8988T (cell line): ENCODE results near the gene GALNT12.

Source experiments
- DNase-seq: peaks from one replicate; pipeline ENCODE4 v3.0.0; 2011

GALNT12 gene

GRCh38 chr9:98807070-98807813 lies at the start of gene GALNT12:
GALNT12 (plus strand) TSS chr9:98807670; CDS start chr9:98807699, 29 bp downstream.
- DNase-seq = peak; percentile 67

GRCh38 chr9:98760231-98760630 lies 47.2 kb upstream of the GALNT12 start:
- DNase-seq = no peak

GRCh38 chr9:98763986-98764745 lies 43.3 kb upstream of the GALNT12 start:
- no peak for DNase-seq

- no peak for DNase-seq
Measured at GRCh38 chr9:98765256-98765655, 42.2 kb upstream of the GALNT12 start.

GRCh38 chr9:98766586-98766985 lies 40.9 kb upstream of the GALNT12 start:
- DNase-seq = no peak

- DNase-seq = no peak
Measured at GRCh38 chr9:98767196-98767595, 40.3 kb upstream of the GALNT12 start.

- DNase-seq = no peak
Measured at GRCh38 chr9:98767915-98768314, 39.6 kb upstream of the GALNT12 start.

GRCh38 chr9:98768344-98768743 lies 39.1 kb upstream of the GALNT12 start:
- DNase-seq = no peak

GRCh38 chr9:98770717-98771116 lies 36.8 kb upstream of the GALNT12 start:
- DNase-seq = no peak

GRCh38 chr9:98771209-98771874 lies 36.1 kb upstream of the GALNT12 start:
- DNase-seq = no peak

GRCh38 chr9:98772364-98773155 lies 34.9 kb upstream of the GALNT12 start:
- DNase-seq = no peak

GRCh38 chr9:98773721-98774120 lies 33.7 kb upstream of the GALNT12 start:
- DNase-seq = no peak

GRCh38 chr9:98774746-98775145 lies 32.7 kb upstream of the GALNT12 start:
- no peak for DNase-seq

GRCh38 chr9:98775831-98776441 lies 31.5 kb upstream of the GALNT12 start:
- DNase-seq = peak; percentile 57

- DNase-seq = no peak
Measured at GRCh38 chr9:98777618-98778017, 29.9 kb upstream of the GALNT12 start.

- no peak for DNase-seq
Measured at GRCh38 chr9:98778251-98778650, 29.2 kb upstream of the GALNT12 start.

- no peak for DNase-seq
Measured at GRCh38 chr9:98778711-98779530, 28.5 kb upstream of the GALNT12 start.

- DNase-seq = no peak
Measured at GRCh38 chr9:98780059-98780749, 27.3 kb upstream of the GALNT12 start.

GRCh38 chr9:98781588-98782383 lies 25.7 kb upstream of the GALNT12 start:
- DNase-seq = no peak
